ENCODE measurements around the gene B3GNT8.
A peak's percentile ranks its signal among the peaks of the same experiment; 100 is the strongest.
"Not testable (repeated sequence)": the region's sequence is repeated elsewhere in the genome, so short reads cannot be mapped to it uniquely, and the experiment has no call there.

The B3GNT8 gene

GRCh38 chr19:41426952-41427646 lies at the start of gene B3GNT8:
Gene B3GNT8, minus strand, starts transcription at chr19:41427374. Its CDS starts 596 bp downstream, at chr19:41426778.
- no peak for DNase-seq (ENCODE audit: low spot score)

DNA sequence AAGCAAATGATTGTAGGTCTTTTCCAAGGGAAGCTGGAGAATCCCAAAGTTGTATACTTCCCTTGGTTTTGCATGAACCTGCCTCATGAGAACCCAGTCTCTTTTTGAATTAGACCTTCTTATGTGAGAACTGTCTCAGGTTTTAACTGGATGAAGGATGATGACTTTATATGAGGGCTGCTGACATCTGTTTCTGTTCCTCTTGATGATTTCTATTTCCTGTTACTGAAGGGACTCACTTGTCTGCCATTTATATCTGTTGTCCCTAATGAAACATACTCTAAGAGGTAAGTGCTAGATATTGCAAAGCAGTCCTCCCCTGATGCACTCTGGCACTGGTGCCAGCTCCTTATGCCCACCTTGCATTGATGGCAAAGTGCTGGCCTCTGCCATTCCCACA lies 49.4 kb upstream of the B3GNT8 start:
- no peak for DNase-seq (ENCODE audit: low spot score)

GRCh38 chr19:41463257-41464256 lies 36.4 kb upstream of the B3GNT8 start:
- DNase-seq (ENCODE audit: low spot score), result not testable (repeated sequence)

- DNase-seq (ENCODE audit: low spot score), result no peak
Observed at GRCh38 chr19:41462497-41462896, 35.3 kb upstream of the B3GNT8 start.

- no peak for DNase-seq (ENCODE audit: low spot score)
Observed at GRCh38 chr19:41457241-41457640, 30.1 kb upstream of the B3GNT8 start.

- DNase-seq (ENCODE audit: low spot score), result peak; percentile 41
Observed at GRCh38 chr19:41456342-41456918, 29.3 kb upstream of the B3GNT8 start.

DNA sequence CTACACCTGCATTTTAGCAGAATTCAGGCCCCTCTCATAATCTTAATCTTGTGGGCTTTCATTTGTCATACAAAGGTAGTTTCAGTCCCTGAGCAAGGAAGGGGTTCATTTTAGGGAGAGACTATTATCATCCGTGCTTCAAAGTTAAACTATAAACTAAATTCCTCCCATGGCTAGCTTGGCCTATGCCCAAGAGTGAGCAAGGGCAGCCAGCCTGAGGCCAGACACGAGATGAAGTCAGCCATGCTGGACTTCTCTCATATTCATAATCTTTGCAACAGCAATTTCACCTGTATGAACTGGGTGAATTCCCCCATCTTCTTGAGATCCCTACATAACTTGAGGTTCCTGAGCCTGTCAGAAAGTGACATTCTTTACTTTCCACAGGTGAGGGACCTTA lies 28.8 kb upstream of the B3GNT8 start:
- no peak for DNase-seq (ENCODE audit: low spot score)

GRCh38 chr19:41452584-41453275 lies 25.6 kb upstream of the B3GNT8 start:
- DNase-seq (ENCODE audit: low spot score), result no peak

DNA sequence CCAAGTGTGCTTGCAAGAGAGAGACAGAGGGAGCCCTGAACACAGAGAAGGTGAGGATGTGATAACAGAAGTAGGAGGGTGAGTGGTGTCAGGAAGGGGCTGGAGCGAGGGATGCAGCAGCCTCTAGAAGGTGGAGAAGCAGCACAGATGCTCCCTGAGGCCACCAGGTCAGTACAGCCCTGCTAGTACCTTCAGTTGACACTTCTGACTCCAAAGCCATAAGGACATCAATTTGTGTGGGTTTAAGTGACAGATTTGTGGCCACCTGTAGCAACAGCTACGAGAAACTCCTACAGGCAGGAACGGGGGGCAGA lies 22.6 kb upstream of the B3GNT8 start:
- DNase-seq (ENCODE audit: low spot score), result no peak

DNA sequence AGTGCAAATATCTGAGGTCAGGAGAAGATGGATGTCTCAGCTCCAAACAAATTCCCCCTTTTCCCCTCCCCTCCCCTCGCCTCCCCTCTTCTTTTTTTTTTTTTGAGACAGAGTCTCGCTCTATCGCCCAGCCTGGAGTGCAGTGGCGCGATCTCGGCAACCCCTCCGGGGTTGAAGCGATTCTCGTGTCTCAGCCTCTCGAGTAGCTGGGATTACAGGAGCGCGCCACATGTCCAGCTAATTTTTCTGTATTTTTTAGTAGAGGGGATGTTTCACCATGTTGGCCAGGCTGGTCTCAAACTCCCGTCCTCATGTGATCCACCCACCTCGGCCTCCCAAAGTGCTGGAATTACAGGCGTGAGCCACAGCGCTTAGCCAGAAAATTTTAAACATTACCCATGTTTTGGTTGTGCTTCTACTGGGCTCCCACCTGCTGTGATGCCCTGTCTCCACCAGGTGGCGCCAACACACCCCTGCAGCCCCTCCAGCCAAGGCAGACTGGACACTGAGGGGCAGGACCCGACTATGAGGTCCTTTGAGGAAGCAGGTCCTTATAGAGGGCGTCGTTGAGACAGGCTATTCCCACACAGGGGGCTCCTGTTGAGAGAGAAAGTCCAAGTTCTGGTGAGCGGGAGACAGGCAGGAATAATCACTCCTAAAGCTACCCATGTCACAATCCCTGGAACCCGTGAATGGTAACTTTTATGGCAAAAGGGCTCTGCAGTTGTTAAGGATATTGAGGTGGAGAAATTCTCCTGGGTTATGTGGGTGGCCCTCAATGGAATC lies 22.1 kb upstream of the B3GNT8 start:
- peak; percentile 75 for DNase-seq (ENCODE audit: low spot score)

DNA sequence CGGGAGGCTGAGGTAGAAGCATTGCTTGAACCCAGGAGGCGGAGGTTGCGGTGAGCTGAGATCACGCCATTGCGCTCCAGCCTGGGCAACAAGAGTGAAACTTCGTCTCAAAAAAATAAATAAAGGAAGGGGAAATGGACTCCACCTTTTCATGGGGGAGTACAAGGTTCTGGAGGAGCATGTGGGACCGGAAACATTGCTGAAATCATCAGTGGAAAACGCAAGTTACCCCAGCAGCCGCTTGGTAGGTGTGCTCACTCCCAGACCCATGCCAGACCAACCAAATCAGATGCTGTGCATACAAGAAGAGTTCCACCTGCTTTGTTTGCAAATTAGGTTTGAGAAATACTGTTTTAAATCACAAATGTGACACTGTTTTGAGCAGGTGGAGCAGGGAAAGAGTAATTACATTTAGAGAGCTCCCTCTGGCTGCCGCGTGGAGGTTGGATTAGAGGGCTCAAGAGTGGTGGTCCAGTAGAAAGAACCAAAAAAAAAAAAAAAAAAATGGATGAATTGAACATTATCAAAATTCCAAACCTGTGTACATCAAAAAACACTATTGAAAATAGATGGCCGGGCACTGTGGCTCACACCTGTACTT lies 20.7 kb upstream of the B3GNT8 start:
- DNase-seq (ENCODE audit: low spot score), result no peak

DNA sequence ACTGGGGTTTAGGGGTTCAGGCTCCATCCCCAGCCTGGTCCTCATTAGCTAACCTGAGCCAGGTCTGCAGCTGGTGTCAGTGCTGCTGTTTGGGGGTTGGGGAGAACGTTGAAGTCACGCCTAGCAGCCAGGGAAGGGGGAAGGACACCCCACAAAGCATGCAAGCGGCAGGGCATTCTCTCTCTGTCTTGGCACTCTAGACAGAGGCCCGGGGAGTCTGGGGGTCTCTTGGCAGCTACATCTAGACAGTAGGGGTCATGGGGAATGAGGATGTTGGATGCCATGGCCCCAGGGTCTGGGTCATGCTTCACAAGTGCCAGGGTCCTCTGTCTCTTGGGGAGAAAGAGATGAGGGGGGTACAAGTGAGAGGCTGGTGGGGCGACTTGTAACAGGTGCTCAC lies 18.4 kb upstream of the B3GNT8 start:
- no peak for DNase-seq (ENCODE audit: low spot score)

GRCh38 chr19:41443813-41444455 lies 16.8 kb upstream of the B3GNT8 start:
- no peak for DNase-seq (ENCODE audit: low spot score)

DNA sequence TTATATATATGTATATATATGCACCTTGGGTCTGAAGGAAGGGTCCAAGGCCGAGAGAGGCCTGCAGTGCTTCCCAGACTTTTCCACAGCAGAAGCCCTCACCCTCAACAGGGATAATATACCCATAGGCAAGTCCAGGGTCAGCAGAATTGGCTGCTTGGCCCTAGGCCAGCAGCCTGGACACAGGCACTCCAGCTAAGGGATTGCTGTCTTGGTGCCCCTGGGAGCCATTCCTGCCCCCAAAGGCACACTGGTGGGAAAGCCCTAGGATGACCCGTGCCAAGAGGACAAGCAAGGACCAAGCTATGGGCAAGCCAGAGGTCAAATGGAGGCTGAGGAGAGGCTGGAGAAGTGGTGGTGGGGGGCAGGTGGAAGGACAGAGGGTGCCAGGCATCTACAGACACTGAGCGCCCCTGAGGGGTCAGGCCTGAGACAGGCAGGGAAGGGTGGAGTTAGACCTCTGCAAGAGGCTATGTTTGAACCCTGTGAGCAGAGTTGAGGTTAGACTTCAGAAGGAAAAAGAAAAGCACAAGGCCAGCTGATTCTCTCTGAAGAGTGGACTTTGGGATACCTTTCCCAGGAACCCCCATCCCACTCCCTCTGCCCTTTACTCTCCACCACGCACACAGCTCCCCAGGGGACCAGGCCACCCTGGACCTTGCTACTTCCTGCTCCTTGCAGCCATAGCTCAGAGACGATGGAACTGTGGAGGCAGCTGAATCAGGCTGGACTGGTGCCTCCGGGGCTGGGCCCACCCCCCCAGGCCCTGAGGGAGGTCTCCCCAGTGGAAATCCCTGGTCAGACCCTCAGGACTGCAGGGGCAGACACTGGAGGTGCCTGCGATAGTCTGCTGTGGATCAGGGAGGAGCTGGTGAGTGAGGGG lies 15.5 kb upstream of the B3GNT8 start, which contains the start of gene ERICH4:
TSS of gene ERICH4 (plus strand) at position 684 of the 883 bp plus-strand sequence. CDS start at position 698, 14 bp downstream.
- DNase-seq (ENCODE audit: low spot score), result no peak

DNA sequence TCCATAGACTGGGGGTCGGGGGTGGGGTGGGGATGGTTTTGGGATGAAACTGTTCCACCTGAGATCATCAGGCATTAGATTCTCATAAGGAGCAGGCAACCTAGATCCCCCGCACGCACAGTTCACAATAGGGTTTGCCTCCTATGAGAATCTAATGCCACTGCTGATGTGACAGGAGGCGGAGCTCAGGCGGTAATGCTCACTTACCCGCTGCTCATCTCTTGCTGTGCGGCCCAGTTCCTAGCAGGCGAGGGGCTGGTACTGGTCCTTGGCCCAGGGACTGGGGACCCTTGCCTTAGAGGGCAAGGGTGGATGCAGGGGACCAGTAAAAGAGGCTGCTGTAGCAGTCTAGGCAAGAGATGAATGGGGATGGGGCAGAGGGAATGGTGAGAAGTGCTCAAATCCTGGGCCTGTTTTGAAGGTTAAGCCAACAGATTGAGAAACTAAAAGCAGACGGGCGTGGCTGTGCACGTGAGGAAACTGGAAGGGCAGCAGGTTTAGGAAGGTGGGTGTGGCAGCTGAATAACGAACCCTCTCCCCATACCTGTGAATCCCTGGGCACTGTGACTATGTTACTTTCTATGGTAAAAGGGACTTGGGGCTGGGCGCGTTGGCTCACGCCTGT lies 14.3 kb upstream of the B3GNT8 start:
- DNase-seq (ENCODE audit: low spot score), result no peak

- DNase-seq (ENCODE audit: low spot score), result peak; percentile 98
Observed at GRCh38 chr19:41439441-41440222, 12.5 kb upstream of the B3GNT8 start, which contains the start of gene DMAC2. Gene DMAC2, minus strand, starts transcription at chr19:41439912. Its CDS starts 13 bp downstream, at chr19:41439899.

DNA sequence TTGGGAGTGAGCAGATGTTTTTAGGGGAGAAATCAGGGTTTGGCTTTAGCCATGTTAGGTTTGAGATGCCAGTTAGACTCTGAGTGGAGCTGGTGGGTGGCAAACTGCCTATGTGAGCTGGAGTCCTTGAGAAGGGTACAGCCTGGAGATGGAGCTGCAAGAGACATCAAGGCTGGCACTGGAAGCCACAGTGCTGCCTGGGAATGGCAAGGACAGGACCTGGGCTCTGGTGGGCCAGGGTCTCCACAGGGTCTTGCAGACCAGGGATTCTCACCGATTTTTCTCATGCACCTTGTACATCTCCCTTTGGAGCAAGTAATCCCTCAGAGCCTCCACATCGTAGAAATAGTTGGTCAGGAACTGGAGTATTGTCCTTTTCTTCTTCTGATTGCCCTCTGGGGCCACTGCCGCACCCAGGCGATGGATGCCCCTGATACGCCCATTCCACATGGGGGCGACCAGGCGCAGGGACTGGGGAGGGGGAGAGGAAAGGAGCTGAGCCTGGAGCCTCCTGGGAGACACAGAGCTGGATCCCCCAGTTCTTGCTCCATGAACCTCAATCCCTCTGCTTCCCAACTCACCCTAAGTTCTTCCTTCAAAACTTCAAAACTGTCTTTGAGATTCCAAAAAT lies 10.9 kb upstream of the B3GNT8 start:
- DNase-seq (ENCODE audit: low spot score), result no peak

DNA sequence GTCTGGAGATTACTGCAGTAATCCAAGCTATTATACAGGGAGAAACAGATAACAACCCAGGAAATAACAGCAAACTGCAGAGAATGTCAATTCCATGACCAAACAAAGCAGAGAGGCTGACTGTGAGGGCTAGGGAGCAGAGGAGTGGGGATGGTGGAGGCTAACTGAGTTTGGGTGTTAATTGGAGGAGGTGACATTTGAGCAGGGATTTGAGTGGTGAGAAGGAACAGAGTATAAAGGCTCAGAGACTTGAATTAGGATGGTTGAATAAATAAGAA lies 9.4 kb upstream of the B3GNT8 start:
- no peak for DNase-seq (ENCODE audit: low spot score)
